Measurements from ENCODE around the gene AKAP9.
"Not testable (repeated sequence)": the region's sequence is repeated elsewhere in the genome, so short reads cannot be mapped to it uniquely, and the experiment has no call there.

AKAP9 gene

DNA sequence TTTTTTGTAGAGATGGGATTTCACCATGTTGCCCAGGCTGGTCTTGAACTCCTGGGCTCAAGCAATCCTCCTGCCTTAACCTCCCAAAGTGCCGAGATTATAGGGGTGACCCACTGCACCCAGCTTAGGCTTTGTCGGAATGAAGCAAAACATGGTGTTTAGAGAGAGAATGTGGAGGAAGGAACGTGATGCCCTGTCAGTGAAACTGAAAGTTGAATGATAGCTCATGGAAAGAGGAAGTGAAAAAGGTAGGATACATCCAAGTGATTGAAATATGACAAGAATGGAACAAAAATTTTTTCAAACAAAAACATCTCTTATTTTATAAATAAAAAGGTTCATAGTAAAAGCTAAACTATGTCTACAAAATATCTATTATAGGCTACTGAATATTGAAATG lies 5.9 kb downstream of the AKAP9 start:
- DNase-seq, result peak; percentile 8 to 63 (median 42)

DNA sequence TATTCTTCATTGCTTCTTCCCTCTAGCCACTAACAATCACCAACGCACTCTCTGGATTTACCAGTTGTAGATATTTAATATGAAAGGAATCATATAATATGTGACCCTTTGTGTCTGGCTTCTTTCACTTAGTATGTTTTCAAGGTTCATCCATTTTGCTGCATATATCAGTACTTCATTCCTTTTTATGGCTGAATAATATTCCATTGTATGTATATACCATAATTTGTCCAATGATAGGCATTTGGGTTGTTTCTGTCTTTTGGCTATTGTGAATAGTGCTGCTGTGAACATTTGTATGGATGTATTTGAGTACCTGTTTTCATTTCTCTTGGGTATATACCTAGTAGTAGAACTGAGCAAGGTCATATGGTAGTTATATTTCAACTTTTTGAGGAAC lies 7.3 kb downstream of the AKAP9 start:
- no peak for DNase-seq

DNA sequence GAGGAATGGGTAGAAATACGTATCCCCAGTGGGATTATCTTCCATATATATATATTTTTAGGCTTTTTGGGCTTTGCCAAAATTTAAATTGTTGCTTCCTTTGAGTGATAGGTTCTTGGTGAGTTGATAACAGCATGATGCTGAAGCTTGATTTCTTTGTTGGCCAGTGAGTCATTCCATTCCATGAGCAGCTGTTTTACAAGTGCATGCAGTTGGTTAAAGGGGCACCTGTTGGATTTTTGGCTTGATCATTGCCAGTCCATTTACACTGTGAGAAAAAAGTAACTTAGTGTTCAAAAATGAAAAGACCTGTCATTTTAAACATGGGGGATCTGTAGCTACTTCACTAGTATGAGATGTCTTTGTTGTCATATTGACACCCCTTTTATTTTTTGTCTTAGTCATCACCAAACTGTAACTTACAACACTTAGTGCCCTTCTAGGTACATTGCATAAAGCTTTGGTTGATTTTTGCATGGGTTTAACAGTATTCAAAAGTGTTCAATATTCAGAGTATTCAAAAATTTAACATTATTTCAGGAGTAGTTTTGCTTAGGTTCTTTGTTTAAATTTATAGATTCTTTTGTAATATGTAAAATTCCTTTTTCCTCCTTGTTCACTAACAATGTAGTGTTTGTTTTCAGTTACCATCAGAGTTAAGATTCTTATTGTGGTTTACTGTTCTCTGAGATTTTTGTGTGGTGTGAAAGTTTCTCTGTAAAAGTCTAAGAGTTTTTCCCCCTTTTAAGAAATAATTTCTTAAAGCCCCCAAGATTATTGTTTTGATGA lies 8.8 kb downstream of the AKAP9 start:
- no peak for DNase-seq

DNA sequence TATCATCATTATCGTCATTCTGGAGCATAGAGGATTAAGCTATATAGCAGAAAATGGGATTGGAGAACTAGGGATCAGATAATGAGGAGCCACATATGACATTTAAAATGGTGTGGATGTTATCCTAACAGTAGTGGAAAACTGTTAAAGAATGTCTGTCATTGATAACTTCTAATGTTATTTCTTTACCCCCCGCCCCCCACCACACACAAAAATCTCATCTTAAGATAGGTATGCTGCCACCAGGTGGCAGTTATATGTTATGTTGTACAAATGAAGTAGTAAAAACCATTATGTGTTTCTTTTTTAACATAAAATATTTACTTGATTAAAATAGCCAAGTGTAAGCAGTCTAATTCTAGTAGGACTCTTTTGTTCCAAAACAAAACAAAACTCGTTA lies 13.0 kb downstream of the AKAP9 start:
- peak in 1 of 4 experiments; percentile 16 for DNase-seq

DNA sequence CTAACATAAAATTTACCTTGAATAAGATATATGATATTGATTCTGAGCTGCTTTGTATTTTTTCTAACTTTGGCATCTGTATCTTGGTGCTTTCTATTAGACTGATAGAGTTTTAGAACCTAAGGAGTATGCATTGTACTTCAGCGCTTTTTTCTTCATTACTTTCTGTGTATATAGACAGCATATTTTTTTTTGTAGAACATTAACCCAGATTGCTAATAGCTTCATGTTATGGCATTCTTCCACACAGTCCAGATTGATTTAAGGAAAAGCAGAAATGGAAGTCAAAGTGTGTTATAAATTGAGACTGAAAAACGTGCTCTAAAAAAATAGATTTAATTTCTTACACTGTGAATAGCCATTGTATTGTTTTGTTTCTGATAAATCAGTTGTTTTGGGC lies 15.8 kb downstream of the AKAP9 start:
- DNase-seq, result not testable (repeated sequence)

DNA sequence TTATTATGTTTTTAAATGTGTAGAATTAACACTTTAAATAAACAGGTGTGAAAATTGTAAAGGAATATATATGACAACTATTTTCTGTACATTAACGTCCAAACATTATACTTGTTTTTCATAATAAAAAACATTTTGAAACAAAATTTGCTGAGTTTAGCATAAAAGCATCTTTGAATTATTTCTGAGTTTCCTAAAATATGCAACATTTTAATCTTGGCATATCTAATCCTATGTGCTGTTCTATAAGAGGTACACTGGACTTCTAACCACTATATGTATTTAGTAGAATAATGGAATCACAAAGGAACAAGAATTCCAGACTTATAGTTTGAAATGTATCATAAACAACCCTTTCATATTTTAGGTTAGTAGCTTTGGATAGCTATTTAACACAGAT lies 16.6 kb downstream of the AKAP9 start:
- no peak for DNase-seq

DNA sequence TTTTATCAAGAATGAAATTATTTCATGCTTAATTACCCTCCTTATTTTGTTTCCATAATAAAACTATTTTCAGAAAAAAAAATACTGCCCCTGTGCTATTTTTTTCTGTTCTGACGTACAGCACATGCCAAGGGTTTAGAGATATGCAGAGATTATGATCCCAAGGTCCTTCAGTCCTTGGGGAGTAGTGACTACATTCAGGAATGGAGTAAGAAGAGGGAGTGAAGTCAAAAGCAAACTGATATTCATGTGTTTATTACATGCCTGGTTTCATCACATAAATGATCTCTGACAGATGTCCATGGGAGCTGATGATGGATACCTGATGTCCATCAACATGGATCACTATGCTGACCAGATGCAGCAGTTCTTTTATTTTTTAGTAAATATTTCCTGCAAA lies 17.2 kb downstream of the AKAP9 start:
- DNase-seq, result no peak

DNA sequence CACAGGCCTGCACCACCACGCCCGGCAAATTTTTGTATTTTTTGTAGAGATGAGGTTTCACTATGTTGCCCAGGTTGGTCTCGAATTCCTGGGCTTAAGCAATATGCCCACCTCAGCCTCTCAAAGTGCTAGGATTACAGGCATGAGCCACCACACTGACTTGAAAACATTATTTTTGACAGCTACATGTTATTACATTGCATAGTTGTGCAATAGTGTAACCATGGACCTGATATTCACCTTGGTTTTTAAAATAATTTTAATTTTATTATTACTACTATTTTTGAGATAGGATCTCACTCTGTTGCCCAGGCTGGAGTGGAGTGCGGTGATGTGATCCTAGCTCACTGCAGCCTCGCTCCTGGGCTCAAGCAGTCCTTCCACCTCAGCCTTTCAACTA lies 18.4 kb downstream of the AKAP9 start:
- no peak for DNase-seq

DNA sequence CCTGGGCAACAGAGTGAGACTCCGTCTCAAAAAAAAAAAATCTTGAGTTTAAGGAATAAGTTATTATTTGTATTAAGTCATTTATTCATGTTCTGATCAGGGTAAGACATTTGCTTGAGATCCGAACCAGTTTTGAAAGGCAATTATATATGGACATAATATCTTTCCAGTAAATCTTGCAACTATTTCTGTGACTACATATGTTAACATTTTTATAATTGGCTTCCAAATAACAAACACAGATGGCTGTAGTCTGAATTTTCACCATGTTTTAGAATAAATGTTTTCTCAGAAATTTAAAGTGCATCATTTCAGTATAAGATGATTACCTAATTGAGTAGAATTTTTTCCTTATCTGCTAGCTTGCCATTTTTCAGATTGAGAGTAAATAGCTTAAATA lies 21.2 kb downstream of the AKAP9 start:
- no peak for DNase-seq

DNA sequence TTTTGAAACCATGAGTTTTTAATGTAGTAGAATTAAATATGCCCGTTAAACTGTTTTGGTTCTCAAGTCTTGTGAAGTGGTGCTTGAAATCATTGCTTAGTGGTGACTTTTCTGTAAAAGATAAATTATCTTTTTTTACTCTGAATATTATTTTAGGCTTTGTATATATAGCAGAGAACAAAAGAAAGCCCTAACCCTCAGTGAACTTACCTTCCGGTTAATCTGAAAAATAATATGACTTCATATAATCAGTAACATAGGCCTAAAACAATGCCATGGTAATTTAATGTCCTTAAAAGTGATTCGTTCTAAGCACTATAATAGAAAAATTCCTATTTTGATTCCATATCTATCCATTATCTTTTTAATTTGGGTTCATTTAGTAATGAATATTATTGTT lies 21.8 kb downstream of the AKAP9 start:
- DNase-seq, result no peak

DNA sequence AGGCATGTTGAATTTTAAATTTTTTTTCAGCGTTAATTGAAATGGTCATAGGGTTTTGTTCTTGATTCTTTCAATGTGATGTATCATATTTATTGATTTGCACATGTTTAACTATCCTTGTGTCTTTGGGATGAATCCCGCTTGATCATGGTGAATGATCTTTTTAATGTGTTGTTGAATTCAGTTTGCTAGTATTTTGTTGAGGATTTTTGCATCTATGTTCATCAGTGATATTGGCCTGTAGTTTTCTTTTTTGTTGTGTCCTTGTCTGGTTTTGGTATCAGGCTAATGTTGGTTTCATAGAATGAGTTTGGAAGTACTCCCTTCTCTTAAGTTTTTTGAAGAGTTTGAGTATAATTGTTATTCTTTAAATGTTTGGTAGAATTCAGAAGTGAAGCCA lies 26.9 kb downstream of the AKAP9 start:
- not testable (repeated sequence) for DNase-seq

DNA sequence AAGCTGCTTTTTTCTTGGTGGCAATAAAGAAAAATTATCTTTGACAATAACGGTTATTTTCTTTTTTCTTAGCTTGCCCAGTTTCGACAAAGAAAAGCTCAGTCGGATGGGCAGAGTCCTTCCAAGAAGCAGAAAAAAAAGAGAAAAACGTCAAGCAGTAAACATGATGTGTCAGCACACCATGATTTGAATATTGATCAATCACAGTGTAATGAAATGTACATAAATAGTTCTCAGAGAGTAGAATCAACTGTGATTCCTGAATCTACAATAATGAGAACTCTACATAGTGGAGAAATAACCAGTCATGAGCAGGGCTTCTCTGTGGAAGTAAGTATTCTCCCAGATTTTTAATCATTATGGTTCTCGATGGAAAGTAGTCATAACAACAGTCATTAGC lies 33.0 kb downstream of the AKAP9 start:
- no peak for DNase-seq

DNA sequence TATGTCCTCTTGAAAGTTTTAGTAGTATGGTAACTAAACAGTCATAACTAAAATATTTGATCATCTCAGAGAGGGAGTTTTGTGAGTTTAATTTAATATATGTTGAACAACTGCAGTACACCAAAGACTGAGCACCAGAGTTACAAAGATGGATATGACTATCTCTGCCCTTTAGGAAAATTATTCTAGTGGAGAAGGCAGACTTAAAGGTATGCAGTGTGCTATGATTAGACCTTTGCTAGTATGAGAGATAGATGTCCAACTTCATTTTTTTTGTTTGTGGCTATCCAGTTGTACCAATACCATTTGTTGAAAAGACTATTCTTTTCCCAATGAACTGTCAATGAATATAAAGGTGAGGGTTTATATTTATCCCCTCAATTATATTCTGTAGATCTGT lies 33.4 kb downstream of the AKAP9 start:
- DNase-seq, result no peak

DNA sequence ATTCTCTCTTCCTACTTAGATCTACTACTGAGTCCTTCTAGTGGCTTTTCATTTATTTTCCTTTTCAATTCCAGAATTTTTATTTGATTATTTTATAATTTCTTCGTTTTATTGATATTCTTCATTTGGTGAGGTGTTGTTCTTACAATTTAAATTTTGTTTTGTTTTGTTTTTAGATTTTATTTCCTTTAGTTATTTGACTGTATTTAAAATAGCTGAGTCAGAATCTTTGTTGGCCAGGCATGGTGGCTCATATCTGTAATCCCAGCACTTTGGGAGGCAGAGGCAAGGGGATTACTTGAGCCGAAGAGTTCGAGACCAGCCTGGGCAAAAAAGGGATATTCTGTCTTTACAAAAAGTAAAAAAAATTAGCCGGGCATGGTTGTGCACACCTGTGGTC lies 36.1 kb downstream of the AKAP9 start:
- DNase-seq, result no peak

DNA sequence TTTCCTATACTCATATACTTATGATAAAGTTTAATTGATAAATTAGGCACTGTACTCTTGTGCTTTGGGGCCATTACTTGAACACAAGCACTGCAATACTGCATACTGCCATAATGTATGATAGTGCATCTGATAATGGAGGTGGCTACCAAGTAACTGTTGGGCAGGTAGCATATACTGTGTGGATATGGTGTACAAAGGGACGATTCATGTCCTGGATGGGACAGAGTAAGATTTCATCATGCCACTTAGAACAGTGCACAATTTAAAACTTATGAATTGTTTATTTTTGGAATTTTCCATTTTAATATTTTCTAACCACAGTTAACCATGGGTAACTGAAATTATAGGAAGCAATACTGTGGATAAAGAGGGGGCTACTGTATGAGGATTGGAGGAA lies 38.9 kb downstream of the AKAP9 start:
- DNase-seq, result no peak

DNA sequence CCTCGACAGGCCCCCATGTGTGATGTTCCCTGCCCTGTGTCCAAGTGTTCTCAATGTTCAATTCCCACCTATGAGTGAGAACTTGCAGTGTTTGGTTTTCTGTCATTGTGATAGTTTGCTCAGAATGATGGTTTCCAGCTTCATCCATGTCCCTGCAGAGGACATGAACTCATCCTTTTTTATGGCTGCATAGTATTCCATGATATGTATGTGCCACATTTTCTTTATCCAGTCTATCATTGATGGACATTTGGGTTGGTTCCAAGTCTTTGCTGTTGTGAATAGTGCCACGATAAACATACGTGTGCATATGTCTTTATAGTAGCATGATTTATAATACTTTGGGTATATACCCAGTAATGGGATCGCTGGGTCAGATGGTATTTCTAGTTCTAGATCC lies 41.7 kb downstream of the AKAP9 start:
- DNase-seq, result not testable (repeated sequence)

DNA sequence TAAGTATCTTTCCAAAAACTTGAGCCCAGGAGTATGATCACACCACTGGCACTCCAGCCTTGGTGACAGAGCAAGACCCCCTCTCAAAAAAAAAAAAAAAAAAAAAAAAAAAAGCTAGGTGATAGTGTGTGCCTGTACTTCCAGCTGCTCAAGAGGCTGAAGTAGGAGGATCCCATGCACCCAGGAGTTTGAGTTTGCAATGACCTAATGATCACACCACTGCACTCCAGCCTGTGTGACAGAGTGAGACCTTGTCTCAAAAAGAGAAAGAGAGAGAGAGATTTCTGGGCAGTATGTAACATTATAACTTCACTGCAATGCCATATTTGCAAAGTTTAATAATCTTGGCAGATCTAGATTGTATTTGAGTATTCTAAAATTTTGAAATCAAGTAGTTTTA lies 47.6 kb downstream of the AKAP9 start:
- DNase-seq, result peak in 2 of 4 experiments; percentile 4 to 7

DNA sequence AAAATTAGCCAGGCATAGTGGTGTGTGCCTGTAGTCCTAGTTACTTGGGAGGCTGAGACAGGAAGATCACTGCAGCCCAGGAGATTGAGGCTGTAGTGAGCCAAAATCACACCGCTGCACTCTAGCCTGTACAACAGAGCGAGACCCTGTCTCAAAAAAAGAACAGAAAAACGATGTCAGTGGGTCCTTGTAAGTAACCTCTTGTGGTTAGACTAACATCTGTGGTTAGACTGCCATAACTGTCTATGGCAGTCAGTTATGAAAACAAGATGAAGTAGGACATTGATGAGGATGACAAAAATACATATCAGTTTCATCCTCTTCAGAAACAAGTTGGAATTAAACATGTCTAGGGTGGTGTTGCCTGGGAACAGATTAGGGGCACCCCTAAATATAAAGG lies 53.3 kb downstream of the AKAP9 start:
- DNase-seq, result no peak

DNA sequence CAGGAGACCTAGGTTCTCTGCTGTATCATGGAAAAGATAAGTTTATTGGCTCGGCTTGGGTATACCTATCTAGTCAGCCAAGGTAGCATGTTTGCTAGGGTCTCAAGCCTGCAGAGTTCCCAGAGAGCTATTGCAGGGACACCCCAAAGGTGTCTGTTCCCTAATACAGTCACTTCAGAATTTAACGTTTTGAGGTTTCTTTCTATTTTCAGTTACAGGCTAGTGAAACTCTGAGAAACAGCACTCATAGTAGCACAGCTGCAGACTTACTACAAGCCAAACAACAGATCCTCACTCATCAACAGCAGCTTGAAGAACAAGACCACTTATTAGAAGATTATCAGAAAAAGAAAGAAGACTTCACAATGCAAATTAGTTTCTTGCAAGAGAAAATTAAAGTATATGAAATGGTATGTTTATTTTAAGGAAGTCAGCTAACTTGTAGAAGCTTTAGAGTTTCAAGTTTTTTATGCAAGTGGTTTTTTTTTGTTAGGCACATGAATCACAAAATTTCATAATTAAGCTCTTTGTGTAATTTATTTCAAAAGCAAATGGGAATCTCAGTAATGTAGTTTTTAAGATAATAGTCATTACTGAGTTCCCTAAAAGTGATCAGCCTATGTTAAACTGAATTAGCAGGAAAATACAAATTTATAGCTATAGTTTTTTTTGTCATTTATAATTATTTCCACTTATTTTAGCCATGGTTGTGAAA lies 54.9 kb downstream of the AKAP9 start:
- DNase-seq, result peak in 2 of 4 experiments; percentile 35 to 43

DNA sequence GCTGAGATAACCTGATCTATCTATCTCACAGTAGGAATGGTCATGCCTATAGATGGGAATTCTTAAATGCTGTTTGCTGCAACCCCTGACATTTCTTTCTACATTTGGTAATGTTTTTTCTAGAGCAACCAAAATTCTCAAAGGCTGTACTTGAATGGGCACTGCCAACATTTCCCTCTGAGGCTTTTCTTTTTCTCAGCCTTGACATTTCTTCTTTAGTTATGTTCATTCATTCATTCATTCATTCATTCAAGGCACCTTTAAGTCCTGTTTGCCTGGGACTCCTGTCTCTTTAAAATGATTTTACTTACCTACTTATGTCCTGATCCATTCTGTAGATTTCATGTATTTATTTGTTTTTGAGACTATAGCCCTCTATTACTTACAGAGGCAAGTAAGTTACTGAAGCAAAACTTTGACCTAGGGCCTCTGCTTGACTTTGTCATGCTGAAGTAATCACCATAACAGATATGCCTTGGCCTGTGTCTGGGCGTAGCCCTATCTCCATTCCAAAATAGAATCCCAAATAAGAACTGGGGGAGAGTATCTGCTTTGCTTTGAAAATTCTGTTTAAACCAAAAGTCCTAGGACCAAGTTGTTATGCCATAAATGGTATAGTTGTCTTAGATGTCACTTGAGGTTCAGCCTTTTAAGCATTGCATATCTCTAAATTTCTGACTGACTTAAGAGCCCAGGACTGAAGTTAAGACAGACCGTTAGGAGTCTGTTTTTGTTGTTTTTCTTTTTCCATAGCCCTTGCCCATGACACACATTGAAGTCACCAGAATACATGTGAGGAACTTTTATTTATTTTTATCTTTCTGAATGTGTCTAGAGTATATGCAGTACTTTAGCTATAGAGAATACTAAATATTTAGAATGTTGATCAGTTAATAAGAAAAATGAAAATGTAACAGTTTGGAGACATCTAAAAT lies 59.2 kb downstream of the AKAP9 start:
- DNase-seq, result no peak

DNA sequence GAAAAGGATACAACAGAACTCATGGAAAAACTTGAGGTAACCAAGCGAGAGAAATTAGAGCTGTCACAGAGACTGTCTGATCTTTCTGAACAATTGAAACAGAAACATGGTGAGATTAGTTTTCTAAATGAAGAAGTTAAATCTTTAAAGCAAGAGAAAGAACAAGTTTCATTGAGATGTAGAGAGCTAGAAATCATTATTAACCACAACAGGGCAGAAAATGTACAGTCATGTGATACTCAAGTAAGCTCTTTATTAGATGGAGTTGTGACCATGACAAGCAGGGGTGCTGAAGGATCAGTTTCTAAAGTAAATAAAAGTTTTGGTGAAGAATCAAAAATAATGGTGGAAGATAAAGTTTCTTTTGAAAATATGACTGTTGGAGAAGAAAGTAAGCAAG lies 62.1 kb downstream of the AKAP9 start:
- no peak for DNase-seq

DNA sequence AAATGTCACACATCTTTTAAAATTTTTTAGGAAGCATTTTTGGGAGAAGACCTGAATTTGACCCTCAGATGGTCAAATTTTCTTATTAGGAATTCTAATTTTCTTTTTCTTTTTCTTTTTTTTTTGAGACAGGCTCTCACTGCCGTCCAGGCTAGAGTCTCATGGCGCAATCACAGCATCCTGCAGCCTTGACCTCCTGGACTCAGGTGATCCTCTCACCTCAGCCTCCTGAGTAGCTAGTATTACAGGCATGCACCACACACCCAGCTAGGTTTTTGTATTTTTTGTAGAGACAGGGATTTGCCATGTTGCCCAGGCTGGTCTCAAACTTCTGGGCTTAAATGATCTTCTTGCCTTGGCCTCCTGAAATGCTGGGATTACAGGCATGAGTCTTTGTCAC lies 65.4 kb downstream of the AKAP9 start:
- DNase-seq, result no peak

DNA sequence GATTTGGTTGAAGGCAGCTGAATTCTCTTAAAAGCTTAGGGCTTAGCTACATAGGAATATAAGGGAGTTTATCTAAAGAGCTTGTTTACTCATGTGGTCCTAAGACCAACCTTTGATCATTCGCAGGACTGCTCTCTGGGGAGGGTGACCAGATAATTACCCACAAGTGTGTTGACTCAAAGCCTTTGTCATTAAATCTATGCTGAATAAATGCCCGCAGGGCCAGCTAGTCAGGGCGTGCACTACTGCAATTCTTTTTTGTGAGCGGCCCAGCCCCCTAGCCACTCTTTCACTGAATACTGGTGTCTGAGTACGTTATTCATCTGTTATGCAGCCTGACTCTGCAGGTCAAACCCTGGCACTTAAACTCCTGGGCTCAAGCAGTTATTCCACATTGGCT lies 69.6 kb downstream of the AKAP9 start:
- no peak for DNase-seq
